Measurements from ENCODE around the gene SDSL.

SDSL gene

DNA sequence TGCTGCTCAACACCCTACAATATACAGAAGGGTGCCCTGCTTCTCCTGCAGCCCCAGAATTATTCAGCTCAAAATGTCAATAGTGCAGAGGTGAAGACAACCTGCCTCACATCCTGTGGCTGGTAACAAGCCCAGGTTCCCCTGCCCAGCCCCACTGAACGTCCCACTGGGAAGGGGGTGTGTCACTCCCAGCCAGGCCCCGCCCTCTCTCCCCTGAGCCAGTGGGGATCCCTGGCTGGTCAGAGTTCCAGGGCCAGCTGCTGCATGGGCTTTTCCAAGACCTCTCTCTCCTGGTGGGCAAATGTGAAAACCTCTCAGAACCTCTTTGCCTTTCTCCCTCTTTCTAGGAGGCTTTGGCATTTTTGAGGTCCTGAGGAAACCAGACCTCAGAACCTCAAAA, 63.1 kb downstream of the SDSL start:
- no peaks in the 10 kb centered on the region for H4K20me1 ChIP-seq (ENCODE audit: control insufficient read depth, insufficient read depth, low read depth, low read length)
- no peaks in the 10 kb centered on the region for H3F3A ChIP-seq (ENCODE audit: control insufficient read depth, insufficient read depth)
- H3K27me3 ChIP-seq (ENCODE audit: control insufficient read depth, low read length), result peaks cover 18% of the 10 kb centered on the region
- no peaks in the 10 kb centered on the region for H3K36me3 ChIP-seq (ENCODE audit: control insufficient read depth, low read length)
- H3K27ac ChIP-seq (ENCODE audit: low read depth, low read length), result no peak overlapping the region
- no peak overlapping the region for H3K4me3 ChIP-seq (ENCODE audit: low read length)
- H3K9me3 ChIP-seq (ENCODE audit: control insufficient read depth, insufficient read depth, low read length), result no peaks in the 10 kb centered on the region
- H3K4me2 ChIP-seq (ENCODE audit: low read length), result no peak overlapping the region
- H3K4me1 ChIP-seq (ENCODE audit: control insufficient read depth, low read length), result no peaks in the 10 kb centered on the region
- H3K79me2 ChIP-seq (ENCODE audit: control insufficient read depth, low read length), result no peaks in the 10 kb centered on the region
- TF ChIP-seq, protein P1, sequence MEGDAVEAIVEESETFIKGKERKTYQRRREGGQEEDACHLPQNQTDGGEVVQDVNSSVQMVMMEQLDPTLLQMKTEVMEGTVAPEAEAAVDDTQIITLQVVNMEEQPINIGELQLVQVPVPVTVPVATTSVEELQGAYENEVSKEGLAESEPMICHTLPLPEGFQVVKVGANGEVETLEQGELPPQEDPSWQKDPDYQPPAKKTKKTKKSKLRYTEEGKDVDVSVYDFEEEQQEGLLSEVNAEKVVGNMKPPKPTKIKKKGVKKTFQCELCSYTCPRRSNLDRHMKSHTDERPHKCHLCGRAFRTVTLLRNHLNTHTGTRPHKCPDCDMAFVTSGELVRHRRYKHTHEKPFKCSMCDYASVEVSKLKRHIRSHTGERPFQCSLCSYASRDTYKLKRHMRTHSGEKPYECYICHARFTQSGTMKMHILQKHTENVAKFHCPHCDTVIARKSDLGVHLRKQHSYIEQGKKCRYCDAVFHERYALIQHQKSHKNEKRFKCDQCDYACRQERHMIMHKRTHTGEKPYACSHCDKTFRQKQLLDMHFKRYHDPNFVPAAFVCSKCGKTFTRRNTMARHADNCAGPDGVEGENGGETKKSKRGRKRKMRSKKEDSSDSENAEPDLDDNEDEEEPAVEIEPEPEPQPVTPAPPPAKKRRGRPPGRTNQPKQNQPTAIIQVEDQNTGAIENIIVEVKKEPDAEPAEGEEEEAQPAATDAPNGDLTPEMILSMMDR (IDR thresholded peaks at IDR 0.05; ENCODE audit: low read depth, low read length, poor library complexity, severe bottlenecking), result no peak
- no peak for TF ChIP-seq EZH2phosphoT487 (IDR thresholded peaks at IDR 0.05; ENCODE audit: borderline replicate concordance, low read length)
- H3K9me2 ChIP-seq (replicated peaks; ENCODE audit: control insufficient read depth, low read length), result no peaks in the 10 kb centered on the region

DNA sequence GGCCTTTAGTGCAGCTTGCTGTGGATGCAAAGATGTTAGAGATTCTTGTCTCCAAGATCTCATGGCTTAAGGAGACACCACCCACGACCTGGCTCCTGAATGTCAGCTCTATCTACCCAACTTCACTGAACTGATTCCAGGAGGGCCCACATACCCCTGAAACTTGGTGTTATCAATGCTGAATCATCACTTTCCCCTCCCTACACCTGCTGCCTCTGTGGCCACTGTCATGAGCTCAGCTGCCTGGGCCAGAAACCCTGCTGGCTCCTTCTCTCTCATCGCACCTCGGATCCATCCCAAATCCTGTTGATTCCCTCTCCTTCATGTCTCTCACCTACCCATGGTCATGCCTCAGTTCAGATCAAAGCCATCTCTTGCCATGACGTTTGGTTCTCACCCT, 64.5 kb downstream of the SDSL start:
- Histone ChIP-seq H3F3A (ENCODE audit: control insufficient read depth, insufficient read depth) (no peaks in the 10 kb centered on the region), H3K4me2 (ENCODE audit: low read length) (no peak overlapping the region), H3K36me3 (ENCODE audit: control insufficient read depth, low read length) (no peaks in the 10 kb centered on the region), H3K4me3 (ENCODE audit: low read length) (no peak overlapping the region), H3K27me3 (ENCODE audit: control insufficient read depth, low read length) (peaks cover 18% of the 10 kb centered on the region), H3K27ac (ENCODE audit: low read depth, low read length) (no peak overlapping the region), H3K4me1 (ENCODE audit: control insufficient read depth, low read length) (no peaks in the 10 kb centered on the region), H3K9me2 (replicated peaks; ENCODE audit: control insufficient read depth, low read length) (no peaks in the 10 kb centered on the region), H4K20me1 (ENCODE audit: control insufficient read depth, insufficient read depth, low read depth, low read length) (no peaks in the 10 kb centered on the region), H3K79me2 (ENCODE audit: control insufficient read depth, low read length) (no peaks in the 10 kb centered on the region), H3K9me3 (ENCODE audit: control insufficient read depth, insufficient read depth, low read length) (no peaks in the 10 kb centered on the region)
- no peak for TF ChIP-seq EZH2phosphoT487 (IDR thresholded peaks at IDR 0.05; ENCODE audit: borderline replicate concordance, low read length)
- TF ChIP-seq, protein P1 (IDR thresholded peaks at IDR 0.05; ENCODE audit: low read depth, low read length, poor library complexity, severe bottlenecking), result no peak
